HepG2 (cell line): ENCODE data around the gene NEK8. TPM values are rescaled to one million over a fixed set of nuclear protein-coding genes. Genes with fewer than 3 reads are reported as not detected.

Experiments used
- ATF7-NPFF ChIP-seq: sonication (generic); formaldehyde crosslinking; IDR thresholded peaks from 2 replicates; pipeline ENCODE4 v1.8.1; 2023; ENCODE audit warnings: mild to moderate bottlenecking, low read depth, missing genetic modification reagents, moderate library complexity
- GFI1 ChIP-seq: sonication (generic); formaldehyde crosslinking; IDR thresholded peaks from 2 replicates; pipeline ENCODE4 v1.5.0; 2020; ENCODE audit warnings: missing genetic modification reagents, mild to moderate bottlenecking, borderline replicate concordance
- HES4 ChIP-seq: sonication (generic); formaldehyde crosslinking; IDR thresholded peaks from 2 replicates; pipeline ENCODE4 v1.9.0; 2021; ENCODE audit warnings: mild to moderate bottlenecking, missing genetic modification reagents, borderline replicate concordance
- HNF1B ChIP-seq: sonication (generic); formaldehyde crosslinking; IDR thresholded peaks from 2 replicates; pipeline ENCODE4 v1.5.1; 2020; ENCODE audit warnings: mild to moderate bottlenecking, moderate library complexity, missing genetic modification reagents
- HNRNPL ChIP-seq: fragments of 200-400 bp; formaldehyde crosslinking; IDR thresholded peaks from 2 replicates; pipeline ENCODE4 v1.6.1; 2017; ENCODE audit warnings: mild to moderate bottlenecking, low read depth, low read length
- MAFF ChIP-seq: IDR thresholded peaks from 2 replicates; pipeline ENCODE4 v1.6.1; 2011; ENCODE audit warnings: low read depth, low read length, improper control_type of control experiment
- MEIS2 ChIP-seq: sonication (generic); formaldehyde crosslinking; IDR thresholded peaks from 2 replicates; pipeline ENCODE4 v1.9.0; 2021; ENCODE audit warnings: mild to moderate bottlenecking, missing genetic modification reagents
- MIXL1 ChIP-seq: IDR thresholded peaks from 2 replicates; pipeline ENCODE4 v1.6.1; 2016
- MLLT10 ChIP-seq: sonication (generic); formaldehyde crosslinking; IDR thresholded peaks from 2 replicates; pipeline ENCODE4 v1.4.0; 2020; ENCODE audit warnings: missing genetic modification reagents
- MTF2 ChIP-seq: sonication (generic); formaldehyde crosslinking; IDR thresholded peaks from 2 replicates; pipeline ENCODE4 v1.5.0; 2020; ENCODE audit warnings: missing genetic modification reagents, borderline replicate concordance
- NR2F6 ChIP-seq, 2 experiments: IDR thresholded peaks; 2 replicates each; pipeline ENCODE4 v1.6.1; 2016; ENCODE audit warnings: antibody characterized with exemption in 1 of 2, mild to moderate bottlenecking in 1 of 2
- RBM39 ChIP-seq: fragments of 200-400 bp; formaldehyde crosslinking; IDR thresholded peaks from one replicate; pipeline ENCODE4 v1.6.1; 2018; ENCODE audit warnings: antibody characterized with exemption, mild to moderate bottlenecking, low read depth, low read length; ENCODE audit not compliant: poor library complexity, severe bottlenecking
- RERE ChIP-seq: IDR thresholded peaks from 2 replicates; pipeline ENCODE4 v1.6.1; 2016; ENCODE audit warnings: low read depth, missing genetic modification reagents, missing compliant biosample characterization
- SMAD9 ChIP-seq: sonication (generic); formaldehyde crosslinking; IDR thresholded peaks from 2 replicates; pipeline ENCODE4 v1.5.1; 2020; ENCODE audit warnings: mild to moderate bottlenecking, missing genetic modification reagents
- SMARCC2 ChIP-seq: fragments of 450-650 bp; IDR thresholded peaks from 2 replicates; pipeline ENCODE4 v1.6.1; 2017; ENCODE audit warnings: antibody characterized with exemption, mild to moderate bottlenecking
- SMC3 ChIP-seq: IDR thresholded peaks from 2 replicates; pipeline ENCODE4 v1.6.1; 2011; ENCODE audit warnings: low read length, improper control_type of control experiment
- TBX3 ChIP-seq: fragments of 450-650 bp; IDR thresholded peaks from 2 replicates; pipeline ENCODE4 v1.6.1; 2017; ENCODE audit warnings: antibody characterized with exemption, mild to moderate bottlenecking, inconsistent platforms, borderline replicate concordance
- ZNF703 ChIP-seq: sonication (generic); formaldehyde crosslinking; IDR thresholded peaks from 2 replicates; pipeline ENCODE4 v1.5.1; 2020; ENCODE audit warnings: missing genetic modification reagents, mild to moderate bottlenecking, moderate library complexity, borderline replicate concordance
- ZNF772 ChIP-seq: sonication (generic); formaldehyde crosslinking; IDR thresholded peaks from 2 replicates; pipeline ENCODE4 v1.5.0; 2020; ENCODE audit warnings: mild to moderate bottlenecking, missing genetic modification reagents
- ZNF792 ChIP-seq: IDR thresholded peaks from 2 replicates; pipeline ENCODE4 v1.6.1; 2016
- polyA plus RNA-seq, 8 experiments: library from polyadenylated mRNA; depleted of rRNA in 3 of 8; stranded (reverse) in 7 of 8; unstranded in 1 of 8; fragments of >200 nt; fragmentation: Illumina TruSeq in 4 of 8; extraction: Trizol in 4 of 8; gene quantifications; 2 replicates each; pipeline versions ENCODE4 v1.2.1 to v1.2.3, GENCODE V29; 2011 to 2016; ENCODE audit warnings: low read depth in 4 of 8, missing spikeins in 1 of 8, mixed read lengths in 1 of 8; ENCODE audit not compliant: insufficient read depth in 1 of 8
- total RNA-seq, 5 experiments: library from RNA; depleted of rRNA; stranded (reverse); fragments of >200 nt; fragmentation: Illumina TruSeq; extraction: Trizol; gene quantifications; 2 replicates each; pipeline ENCODE4 v1.2.3, GENCODE V29; 2016; ENCODE audit warnings: low read depth in 1 of 5
- TF ChIP-seq, protein P1 (sequence below): sonication (generic); formaldehyde crosslinking; IDR thresholded peaks from 2 replicates; pipeline ENCODE4 v1.8.0; 2022; ENCODE audit warnings: mild to moderate bottlenecking, missing genetic modification reagents, moderate library complexity

NEK8 gene
- total and polyA plus RNA-seq, 2 of the 13 experiments (the other 11 are each of a cell fraction or from before 2014, with no cell fraction given): 5.8 to 13.5 TPM

DNA sequence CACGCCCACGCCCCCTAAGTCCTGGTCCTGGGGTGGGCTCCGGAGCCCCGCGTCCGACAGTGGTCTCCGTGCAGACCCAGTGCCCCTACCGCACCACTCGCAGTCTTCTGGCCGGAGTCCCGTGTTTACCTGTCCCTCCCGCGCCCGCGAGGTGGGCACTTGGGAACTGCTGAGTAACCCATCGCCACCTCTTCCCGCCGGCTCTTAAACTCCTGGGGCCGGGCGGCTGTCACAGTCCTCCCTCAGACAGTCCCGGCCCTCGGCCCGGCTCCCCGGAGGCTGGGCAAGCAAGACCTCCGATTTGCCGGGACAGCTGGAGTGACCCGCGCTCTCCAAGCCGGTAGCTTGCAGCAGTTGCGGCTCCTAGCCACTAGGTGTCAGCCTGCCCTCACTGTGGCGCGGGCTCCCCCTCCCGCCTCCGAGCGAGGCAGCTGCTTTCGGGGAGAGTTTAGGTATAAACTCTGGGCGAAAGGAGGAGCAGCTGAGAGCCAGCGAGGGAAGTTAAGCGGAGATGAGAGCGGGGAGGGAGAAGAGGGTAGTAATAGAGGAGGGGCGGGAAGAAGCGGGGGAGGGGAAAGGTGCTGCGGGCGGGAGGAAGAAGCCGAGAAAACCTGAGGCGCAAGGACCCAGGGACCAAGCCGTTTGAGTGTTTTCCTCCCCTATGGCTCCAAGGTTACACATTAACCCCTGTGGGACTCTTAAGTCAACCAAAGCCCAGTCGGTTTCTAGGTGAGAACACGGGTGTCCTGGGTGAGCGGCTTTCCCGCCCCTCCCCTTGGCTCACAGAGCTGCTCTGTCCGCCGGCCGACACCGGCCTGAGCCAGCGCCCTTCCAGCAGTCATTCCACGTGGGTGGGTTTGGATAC, 1.7 kb upstream of the NEK8 start (continued):
- TF ChIP-seq RBM39: no peak
- no peak; the same call in none of the 2 replicates for TF ChIP-seq ATF7-NPFF (CRISPR knock-in tag)
- no peak for TF ChIP-seq HNRNPL
- no peak for TF ChIP-seq MLLT10
- TF ChIP-seq, protein P1, sequence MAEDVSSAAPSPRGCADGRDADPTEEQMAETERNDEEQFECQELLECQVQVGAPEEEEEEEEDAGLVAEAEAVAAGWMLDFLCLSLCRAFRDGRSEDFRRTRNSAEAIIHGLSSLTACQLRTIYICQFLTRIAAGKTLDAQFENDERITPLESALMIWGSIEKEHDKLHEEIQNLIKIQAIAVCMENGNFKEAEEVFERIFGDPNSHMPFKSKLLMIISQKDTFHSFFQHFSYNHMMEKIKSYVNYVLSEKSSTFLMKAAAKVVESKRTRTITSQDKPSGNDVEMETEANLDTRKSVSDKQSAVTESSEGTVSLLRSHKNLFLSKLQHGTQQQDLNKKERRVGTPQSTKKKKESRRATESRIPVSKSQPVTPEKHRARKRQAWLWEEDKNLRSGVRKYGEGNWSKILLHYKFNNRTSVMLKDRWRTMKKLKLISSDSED (CRISPR knock-in tag): no peak
- no peak; the same call in 1 of the 2 replicates for TF ChIP-seq ZNF772 (CRISPR knock-in tag)
- no peak for TF ChIP-seq RERE (CRISPR knock-in tag)
- TF ChIP-seq NR2F6 (IDR thresholded peaks at IDR 0.05): no peak
- peak; percentile 12; the same call in 1 of the 2 replicates for TF ChIP-seq NR2F6 (CRISPR knock-in tag; IDR thresholded peaks at IDR 0.05)
- peak; percentile 63; the same call in 1 of the 2 replicates for TF ChIP-seq SMC3
- TF ChIP-seq MEIS2 (CRISPR knock-in tag): no peak; the same call in 1 of the 2 replicates
- peak; percentile 63 for TF ChIP-seq HNF1B (CRISPR knock-in tag)
- peak; percentile 82; the same call in 1 of the 2 replicates for TF ChIP-seq MTF2
- TF ChIP-seq MIXL1 (CRISPR knock-in tag): no peak; the same call in 1 of the 2 replicates
- no peak for TF ChIP-seq HES4 (CRISPR knock-in tag)
- no peak for TF ChIP-seq MAFF
- TF ChIP-seq ZNF703 (CRISPR knock-in tag): no peak
- peak; percentile 28; the same call in 1 of the 2 replicates for TF ChIP-seq ZNF792 (CRISPR knock-in tag)
- TF ChIP-seq TBX3: no peak
- TF ChIP-seq SMARCC2: no peak
- TF ChIP-seq SMAD9 (CRISPR knock-in tag): no peak
- no peak for TF ChIP-seq GFI1 (CRISPR knock-in tag)
